Activated CD8-positive, alpha-beta memory T cell treated with anti-CD3 and anti-CD28 coated beads, Interleukin-2, amount 10 ng/mL, durations not matched to agents 7 days and 5 days (primary cell): ENCODE results near the gene WWC1. TPM values are rescaled to one million over a fixed set of nuclear protein-coding genes. Genes with fewer than 3 reads are reported as not detected.

ENCODE experiments used
- ATAC-seq: fragments of 150-1000 bp; cut with Tn5 transposase; one replicate; pipeline ENCODE4 v1.10.0; 2021; ENCODE audit warnings: moderate library complexity
- CTCF ChIA-PET: fragments of 350-600 bp; sonication (Branson Sonifier 250); formaldehyde crosslinking; loops from one replicate; lab custom pipeline; 2021; ENCODE audit warnings: antibody characterized with exemption; lab: Charles Lee
- DNase-seq: peaks from one replicate; pipeline ENCODE4 v3.0.0-alpha.2; 2020
- H3K27ac Mint-ChIP-seq: one replicate; pipeline ENCODE4 v1.8.0; 2021; ENCODE audit warnings: mild to moderate bottlenecking, mixed read lengths
- H3K27me3 Mint-ChIP-seq: one replicate; pipeline ENCODE4 v1.8.0; 2021; ENCODE audit warnings: mixed read lengths
- H3K36me3 Mint-ChIP-seq: one replicate; pipeline ENCODE4 v1.8.0; 2021; ENCODE audit warnings: mild to moderate bottlenecking, mixed read lengths
- H3K4me1 Mint-ChIP-seq: one replicate; pipeline ENCODE4 v1.8.0; 2021; ENCODE audit warnings: mixed read lengths
- H3K4me3 Mint-ChIP-seq: one replicate; pipeline ENCODE4 v1.8.0; 2021; ENCODE audit warnings: mild to moderate bottlenecking, moderate library complexity, mixed read lengths
- H3K9me3 Mint-ChIP-seq: one replicate; pipeline ENCODE4 v1.8.0; 2022; ENCODE audit warnings: low read depth, mixed read lengths
- total RNA-seq, 2 experiments: library from RNA; stranded (reverse); gene quantifications; one replicate each; pipeline ENCODE4 v1.2.3, GENCODE V29; 2021

Gene WWC1
- total RNA-seq, 2 experiments from 2014 or later = 0.30 TPM; not detected in 1

DNA sequence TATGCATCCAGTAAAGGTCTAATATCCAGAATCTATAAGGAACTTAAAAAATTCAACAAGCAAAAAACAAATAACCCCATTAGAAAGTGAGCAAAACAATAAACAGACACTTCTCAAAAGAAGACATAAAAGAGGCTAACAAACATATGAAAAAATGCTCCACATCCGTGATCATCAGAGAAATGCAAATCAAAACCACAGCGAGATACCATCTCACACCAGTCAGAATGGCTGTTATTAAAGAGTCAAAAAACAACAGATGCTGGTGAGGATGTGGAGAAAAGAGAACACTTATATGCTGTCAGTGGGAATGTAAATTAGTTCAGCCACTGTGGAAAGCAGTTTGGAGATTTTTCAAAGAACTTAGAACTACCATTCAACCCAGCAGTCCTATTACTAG is 86.1 kb downstream of the WWC1 start:
- H3K4me3 Mint-ChIP-seq = no peak overlapping the region
- ATAC-seq (no peak), DNase-seq (no peak)
- peaks cover 9% of the 10 kb centered on the region for H3K4me1 Mint-ChIP-seq
- H3K27ac Mint-ChIP-seq = no peak overlapping the region
- no peaks in the 10 kb centered on the region for H3K9me3 Mint-ChIP-seq
- CTCF ChIA-PET = no interaction called here
- no peaks in the 10 kb centered on the region for H3K27me3 Mint-ChIP-seq
- H3K36me3 Mint-ChIP-seq = no peaks in the 10 kb centered on the region

DNA sequence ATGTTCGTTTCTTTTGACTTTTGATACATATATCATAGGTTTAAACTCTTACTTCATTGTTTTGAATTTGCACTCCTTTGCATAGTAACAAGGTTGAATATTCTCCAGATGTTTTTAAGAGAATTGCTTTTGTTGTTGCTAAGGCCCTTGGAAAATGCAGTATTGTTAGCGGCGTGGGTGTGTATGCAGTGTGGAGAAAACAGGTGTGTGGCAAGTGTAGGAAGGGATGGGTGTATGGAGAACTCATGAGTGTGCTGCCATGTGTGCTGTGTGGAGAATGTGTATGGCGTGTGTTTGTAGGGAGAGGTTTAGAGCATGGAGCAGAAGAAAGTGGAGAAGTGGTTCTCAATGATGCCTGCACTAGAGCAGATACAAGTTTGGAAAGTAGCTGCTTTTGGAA is 87.3 kb downstream of the WWC1 start:
- DNase-seq = no peak
- CTCF ChIA-PET = no interaction called here
- H3K36me3 Mint-ChIP-seq = no peaks in the 10 kb centered on the region
- ATAC-seq = no peak
- H3K27ac Mint-ChIP-seq = no peak overlapping the region
- peaks cover 14% of the 10 kb centered on the region for H3K4me1 Mint-ChIP-seq
- H3K9me3 Mint-ChIP-seq = no peaks in the 10 kb centered on the region
- no peak overlapping the region for H3K4me3 Mint-ChIP-seq
- no peaks in the 10 kb centered on the region for H3K27me3 Mint-ChIP-seq

DNA sequence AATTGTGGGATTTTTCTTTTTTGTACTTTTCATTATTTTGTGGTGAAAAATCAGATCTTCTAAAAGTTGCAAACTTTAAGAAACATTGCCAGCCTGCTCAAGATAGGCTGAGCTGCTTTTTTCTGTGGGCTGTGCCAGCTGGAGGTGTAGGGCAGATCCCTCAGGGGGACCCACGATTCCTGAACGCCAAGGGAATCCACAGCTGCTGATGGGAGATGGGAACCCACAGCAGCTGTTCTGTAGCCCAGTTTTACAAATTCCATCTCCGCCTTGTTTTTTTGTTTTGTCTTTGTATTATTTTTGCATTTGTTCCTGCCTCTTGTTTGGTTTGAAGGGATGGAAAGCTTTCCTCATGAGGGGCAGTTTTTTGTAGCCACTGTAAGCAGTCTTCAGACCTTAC is 91.0 kb downstream of the WWC1 start:
- Mint-ChIP-seq H3K27ac (no peak overlapping the region), H3K36me3 (no peaks in the 10 kb centered on the region), H3K4me1 (peaks cover 9% of the 10 kb centered on the region), H3K4me3 (no peak overlapping the region), H3K27me3 (no peaks in the 10 kb centered on the region), H3K9me3 (no peaks in the 10 kb centered on the region)
- DNase-seq (no peak), ATAC-seq (no peak)
- CTCF ChIA-PET = no interaction called here

DNA sequence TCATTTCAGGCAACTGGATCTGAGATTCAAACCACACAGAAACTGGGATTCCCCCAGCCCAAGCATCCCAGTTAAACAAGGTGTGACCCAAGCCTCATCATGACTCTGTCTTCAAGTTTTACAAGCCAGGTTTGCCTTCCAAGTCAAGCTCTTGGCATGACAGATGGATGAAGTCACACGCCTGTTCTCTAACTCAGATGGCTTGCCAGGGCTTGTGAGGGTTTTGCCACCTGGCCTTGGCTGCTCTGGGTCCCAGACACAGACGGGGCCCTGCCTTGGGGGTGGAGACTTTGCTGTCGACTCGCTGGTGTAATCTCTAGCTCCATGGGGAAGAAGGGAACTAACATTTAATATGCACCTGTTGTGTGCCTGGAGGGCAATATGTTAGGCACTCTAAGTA is 99.0 kb downstream of the WWC1 start:
- ATAC-seq (no peak), DNase-seq (no peak)

DNA sequence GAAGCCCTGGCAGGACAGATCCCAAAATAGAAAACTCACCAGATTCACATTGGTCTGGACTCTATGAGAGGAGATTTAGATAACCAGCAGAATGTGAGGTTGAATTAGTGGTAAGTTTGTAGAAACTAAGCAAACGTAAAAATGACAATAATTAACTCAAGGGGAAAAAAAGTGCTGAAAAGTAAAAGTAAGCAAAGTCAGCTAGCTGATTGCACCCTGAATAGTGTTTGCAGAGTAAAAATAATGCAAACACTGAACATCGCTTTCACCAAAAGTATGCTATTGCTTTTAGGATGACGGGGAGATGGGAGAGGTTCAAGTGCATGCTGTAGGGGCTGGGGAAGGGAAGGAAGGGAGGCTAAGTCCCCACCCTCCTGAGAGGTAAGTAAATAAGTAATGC is 102.3 kb downstream of the WWC1 start:
- CTCF ChIA-PET = no interaction called here
- ATAC-seq (no peak), DNase-seq (no peak)
- H3K9me3 Mint-ChIP-seq = peaks cover 4% of the 10 kb centered on the region
- H3K27ac Mint-ChIP-seq = no peak overlapping the region
- H3K36me3 Mint-ChIP-seq = no peaks in the 10 kb centered on the region
- H3K4me3 Mint-ChIP-seq = no peak overlapping the region
- H3K27me3 Mint-ChIP-seq = peaks cover 20% of the 10 kb centered on the region
- H3K4me1 Mint-ChIP-seq = no peaks in the 10 kb centered on the region

More for the DNA sequence above, 99.0 kb downstream of the WWC1 start:
- Mint-ChIP-seq H3K4me3 (no peak overlapping the region), H3K9me3 (peaks cover 4% of the 10 kb centered on the region), H3K27ac (no peak overlapping the region), H3K36me3 (no peaks in the 10 kb centered on the region), H3K27me3 (peaks cover 15% of the 10 kb centered on the region), H3K4me1 (no peaks in the 10 kb centered on the region)
- CTCF ChIA-PET = no interaction called here

DNA sequence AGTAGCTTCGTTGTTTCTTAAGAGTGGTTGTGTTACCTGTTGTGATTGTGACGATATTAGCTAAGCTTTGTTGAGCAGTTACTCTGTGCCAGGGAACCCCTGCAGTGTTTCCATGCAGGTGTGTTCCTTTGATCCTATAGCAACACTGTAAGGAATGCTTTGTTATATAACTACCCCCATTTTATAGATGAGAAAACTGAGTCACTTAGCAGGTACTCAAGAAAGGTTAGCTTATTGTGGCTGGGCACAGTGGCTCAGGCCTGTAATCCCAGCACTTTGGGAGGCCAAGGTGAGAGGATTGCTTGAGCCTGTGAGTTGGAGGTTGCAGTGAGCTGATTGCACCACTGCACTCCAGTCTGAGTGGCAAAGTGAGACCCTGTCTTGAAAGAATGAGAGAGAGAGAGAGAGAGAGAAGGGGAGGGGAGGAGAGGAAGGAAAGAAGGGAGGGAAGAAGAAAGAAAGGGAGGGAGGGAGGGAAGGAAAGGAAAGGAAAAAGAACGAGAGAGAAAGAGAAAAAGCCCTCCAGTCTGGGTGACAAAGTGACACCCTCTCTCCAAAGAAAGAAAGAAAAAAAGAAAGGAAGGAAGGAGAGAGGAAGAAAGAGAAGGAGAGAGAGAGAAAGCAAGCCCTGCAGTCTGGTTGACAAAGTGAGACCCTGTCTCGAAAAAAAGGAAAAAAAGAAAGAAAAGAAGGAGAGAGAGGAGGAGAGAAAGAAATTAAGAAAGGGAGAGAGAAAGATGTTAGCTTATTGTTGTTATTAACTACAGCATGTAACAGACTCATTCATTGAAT is 109.2 kb downstream of the WWC1 start:
- Mint-ChIP-seq H3K36me3 (no peaks in the 10 kb centered on the region), H3K4me1 (no peaks in the 10 kb centered on the region), H3K4me3 (no peak overlapping the region), H3K27me3 (peaks cover 38% of the 10 kb centered on the region), H3K27ac (no peak overlapping the region), H3K9me3 (no peaks in the 10 kb centered on the region)
- DNase-seq (no peak), ATAC-seq (no peak)
- CTCF ChIA-PET = no interaction called here

DNA sequence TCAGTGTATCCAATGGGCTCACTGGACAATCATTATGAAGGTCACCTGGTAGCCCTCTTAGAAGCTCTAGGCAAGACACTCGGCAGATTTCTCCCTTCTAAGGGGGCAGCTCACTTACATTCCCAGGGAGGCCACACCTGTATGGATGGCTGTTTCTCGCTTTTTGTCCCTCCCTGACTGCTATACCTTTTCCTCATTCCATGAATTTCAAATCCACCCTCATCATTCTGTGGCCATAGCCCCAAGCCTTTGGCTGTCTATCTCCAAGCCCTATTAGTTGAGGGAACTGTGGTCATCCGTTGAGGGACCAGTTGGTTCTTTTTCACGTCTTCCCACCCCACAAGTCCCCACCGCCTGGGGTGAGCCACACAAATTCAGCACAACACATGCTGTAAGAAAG is 109.8 kb downstream of the WWC1 start:
- CTCF ChIA-PET = no interaction called here
- H3K27me3 Mint-ChIP-seq = peaks cover 38% of the 10 kb centered on the region
- H3K4me3 Mint-ChIP-seq = no peak overlapping the region
- H3K9me3 Mint-ChIP-seq = no peaks in the 10 kb centered on the region
- ATAC-seq = no peak
- no peak for DNase-seq
- H3K4me1 Mint-ChIP-seq = no peaks in the 10 kb centered on the region
- no peaks in the 10 kb centered on the region for H3K36me3 Mint-ChIP-seq
- no peak overlapping the region for H3K27ac Mint-ChIP-seq

DNA sequence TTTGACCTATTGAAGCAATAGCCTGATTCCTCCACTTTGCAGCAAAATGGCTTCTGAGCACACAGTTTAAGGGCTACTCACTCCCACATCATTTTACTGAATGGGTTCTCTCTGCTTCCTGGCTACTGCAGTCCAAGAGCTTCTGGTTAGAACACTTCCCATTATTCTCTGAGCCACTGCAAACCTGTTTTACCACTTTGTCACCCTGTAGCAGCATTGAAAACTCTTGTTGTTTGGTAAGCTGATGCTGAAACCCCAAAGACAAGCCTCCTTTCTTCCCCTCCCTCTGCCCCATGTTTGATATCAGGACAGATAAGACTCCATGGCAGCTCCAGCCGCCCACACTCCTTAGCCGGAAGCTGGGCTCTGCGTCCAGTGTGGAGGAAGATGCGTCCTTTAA is 110.4 kb downstream of the WWC1 start:
- H3K9me3 Mint-ChIP-seq = no peaks in the 10 kb centered on the region
- ATAC-seq = no peak
- H3K4me3 Mint-ChIP-seq = no peak overlapping the region
- no peak for DNase-seq
- H3K27me3 Mint-ChIP-seq = peaks cover 39% of the 10 kb centered on the region
- no peak overlapping the region for H3K27ac Mint-ChIP-seq
- CTCF ChIA-PET = no interaction called here
- no peaks in the 10 kb centered on the region for H3K4me1 Mint-ChIP-seq
- no peaks in the 10 kb centered on the region for H3K36me3 Mint-ChIP-seq

DNA sequence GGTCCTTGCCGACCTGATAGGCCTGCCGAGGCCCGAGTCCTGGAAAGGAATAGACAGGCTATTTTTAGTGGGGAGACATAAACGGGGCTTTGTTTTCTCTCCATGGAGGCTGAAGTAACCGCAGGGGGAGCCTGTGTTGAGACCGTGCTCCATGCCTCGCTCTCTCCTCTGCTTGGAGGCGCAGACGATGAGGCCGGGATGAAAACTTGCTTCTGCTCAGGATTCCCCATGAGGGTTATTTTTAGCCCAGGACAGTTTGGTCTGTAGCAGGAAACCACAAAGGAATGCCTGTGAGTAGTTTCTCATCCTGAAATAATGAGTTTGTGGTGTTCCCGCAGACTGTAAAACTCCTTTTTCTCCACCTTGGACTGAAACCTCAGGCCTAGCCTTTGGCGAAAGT is 112.9 kb downstream of the WWC1 start:
- DNase-seq (no peak), ATAC-seq (no peak)
- peaks cover 53% of the 10 kb centered on the region for H3K27me3 Mint-ChIP-seq
- no peak overlapping the region for H3K4me3 Mint-ChIP-seq
- no peak overlapping the region for H3K27ac Mint-ChIP-seq
- CTCF ChIA-PET = no interaction called here
- no peaks in the 10 kb centered on the region for H3K9me3 Mint-ChIP-seq
- no peaks in the 10 kb centered on the region for H3K36me3 Mint-ChIP-seq
- peaks cover 12% of the 10 kb centered on the region for H3K4me1 Mint-ChIP-seq

DNA sequence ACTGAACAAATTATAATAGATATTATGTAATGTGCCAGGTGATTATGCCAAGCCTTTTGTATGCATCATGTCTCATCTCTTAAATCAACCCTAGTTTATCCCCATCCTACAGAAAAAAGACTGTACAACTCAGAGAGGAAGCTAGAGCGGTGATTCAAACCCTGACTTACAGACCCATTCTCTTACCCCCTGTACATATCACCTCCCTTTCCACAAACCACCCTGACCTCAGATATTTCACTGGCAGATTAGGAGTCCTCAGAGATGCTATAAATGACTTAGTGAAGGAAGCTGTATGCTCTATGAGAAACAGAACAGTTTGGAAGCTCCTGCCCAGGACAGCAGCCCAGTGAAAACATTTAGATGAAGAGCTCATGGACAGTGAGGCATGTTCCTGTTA is 115.8 kb downstream of the WWC1 start:
- Mint-ChIP-seq H3K27me3 (peaks cover 46% of the 10 kb centered on the region), H3K9me3 (no peaks in the 10 kb centered on the region), H3K4me1 (peaks cover 26% of the 10 kb centered on the region), H3K27ac (no peak overlapping the region), H3K4me3 (no peak overlapping the region), H3K36me3 (no peaks in the 10 kb centered on the region)
- CTCF ChIA-PET = no interaction called here
- ATAC-seq = peak; percentile 68
- DNase-seq = peak; percentile 52

DNA sequence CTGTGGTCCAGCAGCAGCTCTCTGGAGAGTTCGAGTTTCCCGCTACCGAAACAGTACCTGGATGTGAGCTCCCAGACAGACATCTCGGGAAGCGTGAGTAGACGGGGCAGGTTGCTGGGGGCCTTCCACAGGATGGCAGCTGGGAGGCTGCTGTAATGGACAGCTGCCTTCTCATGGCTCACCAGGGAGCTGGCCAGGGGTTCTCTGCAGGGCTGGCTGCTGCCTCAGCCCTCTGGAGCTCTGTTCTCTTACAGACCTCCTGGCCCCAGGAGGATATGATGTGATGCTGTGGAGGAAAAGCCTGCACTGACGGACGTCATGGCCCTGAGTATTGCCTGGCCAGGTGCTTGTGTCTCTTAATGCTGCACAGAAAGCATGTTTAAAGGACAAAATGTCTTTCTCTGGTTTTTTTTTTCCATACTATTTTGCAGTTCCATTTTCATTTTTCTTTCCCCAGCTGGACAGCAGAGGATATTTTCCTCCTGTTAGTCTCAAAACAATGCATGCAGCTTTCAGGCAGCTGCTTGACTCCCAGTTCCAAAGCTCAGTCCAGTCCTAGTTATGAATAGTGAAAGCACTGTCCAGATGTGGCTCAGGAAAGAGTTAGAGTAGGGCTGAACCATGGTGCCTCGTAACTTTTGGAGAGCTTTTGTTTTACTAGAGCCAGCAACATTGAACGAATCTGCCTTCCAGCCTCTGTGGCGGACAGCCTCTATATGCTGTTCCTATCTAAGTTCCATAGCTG is 117.3 kb downstream of the WWC1 start:
- Mint-ChIP-seq H3K27me3 (peaks cover 49% of the 10 kb centered on the region), H3K36me3 (no peaks in the 10 kb centered on the region)
- CTCF ChIA-PET = no interaction called here

DNA sequence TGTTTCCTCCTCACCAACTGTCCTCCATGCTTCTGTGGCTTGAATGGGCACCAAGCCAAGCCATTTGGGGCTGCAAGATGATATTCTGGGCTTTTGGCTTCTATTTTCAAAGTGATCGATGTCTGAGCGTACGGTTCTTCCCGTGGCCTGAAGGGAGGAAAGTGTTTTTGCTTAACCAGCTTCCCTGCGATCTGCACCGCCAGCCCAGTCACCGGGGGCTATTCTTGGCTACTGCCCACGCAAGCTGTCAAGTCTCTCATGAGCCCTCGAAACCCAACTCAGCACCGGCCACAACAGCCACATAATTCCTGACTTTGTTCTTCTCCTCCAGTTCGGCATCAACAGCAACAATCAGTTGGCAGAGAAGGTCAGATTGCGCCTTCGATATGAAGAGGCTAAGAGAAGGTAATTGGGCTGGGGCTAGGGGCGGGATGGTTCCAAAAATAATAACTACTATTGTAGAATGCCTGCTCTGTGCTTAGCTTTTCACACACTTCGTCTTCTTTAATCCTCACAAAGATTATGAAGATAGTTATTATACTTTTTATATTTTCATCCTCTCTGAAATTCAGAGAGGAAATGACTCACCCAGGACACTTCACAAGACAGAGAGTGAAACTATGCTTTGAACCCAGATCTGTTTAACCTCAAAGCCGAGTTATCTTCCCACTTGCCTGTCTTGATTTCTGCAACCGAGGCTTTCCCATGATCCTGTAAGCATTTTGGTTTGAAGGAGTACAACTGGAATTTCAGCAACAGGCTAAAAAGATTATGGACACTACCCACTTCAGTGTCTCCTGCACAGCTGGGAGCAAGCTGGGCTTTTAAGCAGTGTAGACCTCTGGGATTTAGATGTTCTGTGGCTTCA is 118.4 kb downstream of the WWC1 start:
- H3K4me3 Mint-ChIP-seq = peak overlapping the region; percentile 35
- peaks cover 26% of the 10 kb centered on the region for H3K4me1 Mint-ChIP-seq
- H3K36me3 Mint-ChIP-seq = no peaks in the 10 kb centered on the region
- DNase-seq = peak; percentile 43
- no peaks in the 10 kb centered on the region for H3K9me3 Mint-ChIP-seq
- ATAC-seq = peak; percentile 73
- H3K27ac Mint-ChIP-seq = no peak overlapping the region
- CTCF ChIA-PET = no interaction called here
- peaks cover 52% of the 10 kb centered on the region for H3K27me3 Mint-ChIP-seq

More for the DNA sequence above, 117.3 kb downstream of the WWC1 start:
- ATAC-seq (no peak), DNase-seq (no peak)
- no peak overlapping the region for H3K27ac Mint-ChIP-seq
- H3K4me3 Mint-ChIP-seq = no peak overlapping the region
- H3K4me1 Mint-ChIP-seq = peaks cover 26% of the 10 kb centered on the region
- H3K9me3 Mint-ChIP-seq = no peaks in the 10 kb centered on the region

DNA sequence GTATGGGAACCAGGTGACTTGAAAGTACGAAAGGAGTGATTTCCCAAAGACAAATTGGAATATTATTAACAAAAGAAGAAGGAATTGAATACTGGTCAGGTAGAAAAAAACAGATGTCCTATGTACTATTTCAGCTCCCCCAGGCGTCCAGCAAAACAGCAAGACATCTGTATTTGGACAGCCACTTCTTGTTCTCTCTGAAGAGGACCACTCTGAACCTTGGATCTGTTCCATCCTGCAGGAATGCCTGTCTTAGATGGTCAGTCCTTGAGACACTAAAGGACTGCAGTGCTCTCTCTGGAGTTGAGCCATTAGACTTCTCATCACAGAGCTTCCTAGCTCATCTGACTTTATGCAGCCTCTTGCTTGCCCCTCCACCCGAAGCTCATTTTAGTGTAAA is 120.4 kb downstream of the WWC1 start:
- Mint-ChIP-seq H3K9me3 (no peaks in the 10 kb centered on the region), H3K4me3 (no peak overlapping the region), H3K27me3 (peaks cover 47% of the 10 kb centered on the region), H3K27ac (no peak overlapping the region), H3K36me3 (no peaks in the 10 kb centered on the region), H3K4me1 (peaks cover 26% of the 10 kb centered on the region)
- no peak for ATAC-seq
- CTCF ChIA-PET = no interaction called here
- no peak for DNase-seq
